Epithelial cell of prostate (primary cell): ENCODE results near the gene SCN4A.
"Not testable (repeated sequence)": the region's sequence is repeated elsewhere in the genome, so short reads cannot be mapped to it uniquely, and the experiment has no call there.

ENCODE experiments used
- DNase-seq: peaks from one replicate; pipeline ENCODE4 v3.0.0-alpha.2; 2011; ENCODE audit warnings: low read depth, low spot score
- H3K27ac ChIP-seq: fragments of 450-650 bp; 2 replicates; pipeline ENCODE4 v1.5.1; 2017; ENCODE audit warnings: mild to moderate bottlenecking

SCN4A gene

DNA sequence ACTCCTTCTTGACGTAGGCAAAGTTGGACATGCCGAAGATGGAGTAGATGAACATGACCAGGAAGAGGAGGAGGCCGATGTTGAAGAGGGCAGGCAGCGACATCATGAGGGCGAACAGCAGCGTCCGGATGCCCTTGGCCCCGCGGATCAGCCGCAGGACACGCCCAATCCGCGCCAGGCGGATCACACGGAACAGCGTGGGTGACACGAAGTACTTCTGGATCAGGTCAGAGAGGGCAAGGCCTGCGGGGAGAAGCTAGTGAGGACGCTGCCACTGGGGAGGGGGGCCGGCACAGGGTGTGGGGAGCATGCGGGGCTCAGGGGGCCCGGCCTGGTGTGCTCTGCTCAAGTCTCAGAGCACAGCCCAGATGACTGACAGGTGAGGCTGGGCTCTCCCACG is 31.0 kb downstream of the SCN4A start:
- no peak overlapping the region for H3K27ac ChIP-seq
- no peak for DNase-seq

DNA sequence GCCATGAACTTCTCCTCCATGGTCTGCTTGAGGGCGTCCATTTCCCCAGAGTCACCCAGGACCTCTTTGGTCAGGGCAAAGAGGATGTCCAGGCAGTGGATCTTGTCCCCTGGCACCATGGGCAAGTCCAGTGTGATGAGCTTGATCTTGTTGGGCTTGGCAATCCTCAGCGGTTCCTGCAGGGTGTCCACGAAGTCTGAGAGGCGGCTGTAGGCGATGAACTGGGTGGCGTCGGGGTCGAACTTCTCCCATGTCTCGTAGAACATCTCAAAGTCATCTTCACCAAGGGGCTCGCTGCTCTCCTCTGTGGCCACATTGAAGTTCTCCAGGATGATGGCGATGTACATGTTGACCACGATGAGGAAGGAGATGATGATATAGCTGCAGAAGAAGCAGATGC is 31.6 kb downstream of the SCN4A start:
- H3K27ac ChIP-seq, result no peak overlapping the region
- DNase-seq, result no peak

DNA sequence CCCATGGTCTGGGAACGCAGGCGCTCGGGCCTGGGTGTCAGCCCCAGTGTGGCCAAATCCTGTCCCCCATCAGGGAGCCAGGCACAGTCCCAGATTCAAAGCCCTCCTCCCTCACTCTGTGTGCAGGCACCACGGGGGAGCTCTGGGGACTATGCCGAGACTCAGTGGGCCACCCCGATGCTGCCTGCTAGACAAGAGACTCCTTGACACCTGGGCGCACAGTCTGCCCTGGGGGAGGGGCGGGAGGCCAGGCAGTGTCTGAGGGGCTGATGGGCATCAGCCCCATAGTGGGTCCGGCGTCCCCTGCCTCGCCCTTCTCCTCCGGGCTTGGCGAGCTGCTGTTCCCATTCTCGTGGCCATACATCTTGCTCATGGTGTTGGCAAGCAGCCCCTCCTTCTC is 32.1 kb downstream of the SCN4A start:
- H3K27ac ChIP-seq, result no peak overlapping the region
- no peak for DNase-seq

DNA sequence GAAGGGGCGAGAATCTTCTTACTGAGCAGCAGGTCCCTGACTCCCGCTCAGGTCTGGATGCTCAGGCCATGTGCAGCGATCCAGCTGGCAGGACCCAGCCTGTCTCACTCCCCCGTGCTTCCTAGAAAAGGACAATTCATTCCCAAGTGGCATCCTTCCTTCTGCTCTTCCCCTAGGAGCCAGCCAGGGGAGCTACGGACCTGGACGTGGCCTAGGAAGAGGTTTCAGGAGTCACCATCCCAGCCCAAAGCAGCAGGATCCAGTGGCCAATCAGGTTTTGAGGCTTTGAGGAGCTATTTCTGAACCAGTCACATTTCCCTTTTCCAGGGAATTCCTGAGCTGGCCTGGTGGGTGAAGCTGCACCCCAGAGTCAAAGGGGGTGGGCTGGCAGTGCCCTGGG is 32.8 kb downstream of the SCN4A start:
- no peak overlapping the region for H3K27ac ChIP-seq
- DNase-seq, result no peak

DNA sequence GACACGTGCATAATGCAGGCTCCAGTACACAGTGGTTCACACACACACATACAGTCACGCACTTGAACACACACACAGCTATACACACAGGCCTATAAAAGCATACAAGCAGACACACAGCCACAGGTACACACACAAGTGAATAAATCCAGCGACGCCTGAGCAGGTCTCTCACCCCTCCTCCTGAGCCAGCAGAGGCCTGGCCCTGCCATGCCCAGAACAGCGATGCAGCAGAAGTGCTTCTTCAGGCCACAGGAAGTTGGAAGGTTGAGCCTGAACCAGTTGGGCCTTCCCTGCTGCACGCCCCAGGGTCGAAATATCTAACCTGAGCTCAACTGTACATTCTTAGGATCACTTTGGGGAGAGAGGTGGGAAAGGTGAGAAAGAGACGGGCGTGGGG is 33.3 kb downstream of the SCN4A start:
- no peak overlapping the region for H3K27ac ChIP-seq
- DNase-seq, result no peak

DNA sequence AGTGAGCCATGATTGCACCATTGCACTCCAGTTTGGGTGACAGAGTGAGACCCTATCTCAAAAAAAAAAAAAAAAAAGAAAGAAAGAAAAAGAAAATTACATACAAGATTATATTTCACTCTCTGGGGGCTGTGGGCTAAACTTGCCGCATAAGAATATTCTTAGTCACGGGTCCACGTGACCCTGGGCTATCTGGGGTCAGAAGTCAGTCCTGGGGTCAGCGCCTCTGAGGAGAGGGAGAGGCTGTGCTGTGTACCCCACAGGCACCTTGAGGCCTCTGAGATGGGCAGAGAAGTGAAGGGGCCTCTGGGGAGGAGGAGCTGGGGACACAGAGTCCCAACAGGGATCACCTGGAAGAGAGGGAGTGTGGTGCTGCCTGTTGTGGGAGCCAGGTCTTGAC is 34.8 kb downstream of the SCN4A start:
- DNase-seq, result no peak
- H3K27ac ChIP-seq, result no peak overlapping the region

DNA sequence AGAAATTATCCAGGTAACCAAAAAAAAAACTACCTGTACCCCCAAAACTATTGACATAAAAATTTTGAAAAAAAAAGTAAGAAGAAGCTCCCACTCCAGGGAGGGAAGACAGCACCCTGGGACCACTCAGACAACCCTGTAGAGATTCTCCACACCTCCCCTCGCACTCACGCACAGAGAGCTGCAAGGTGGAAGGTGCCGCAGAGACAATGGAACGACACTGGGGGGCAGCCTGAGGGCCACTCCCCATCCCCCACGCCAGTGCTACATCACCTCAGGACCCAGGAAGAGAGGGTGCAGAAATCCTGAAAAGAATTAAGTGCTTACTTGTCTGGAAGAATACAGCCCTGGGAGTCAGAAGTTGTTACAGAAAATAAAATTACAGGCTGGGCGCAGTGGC is 35.4 kb downstream of the SCN4A start:
- H3K27ac ChIP-seq, result no peak overlapping the region
- DNase-seq, result no peak

DNA sequence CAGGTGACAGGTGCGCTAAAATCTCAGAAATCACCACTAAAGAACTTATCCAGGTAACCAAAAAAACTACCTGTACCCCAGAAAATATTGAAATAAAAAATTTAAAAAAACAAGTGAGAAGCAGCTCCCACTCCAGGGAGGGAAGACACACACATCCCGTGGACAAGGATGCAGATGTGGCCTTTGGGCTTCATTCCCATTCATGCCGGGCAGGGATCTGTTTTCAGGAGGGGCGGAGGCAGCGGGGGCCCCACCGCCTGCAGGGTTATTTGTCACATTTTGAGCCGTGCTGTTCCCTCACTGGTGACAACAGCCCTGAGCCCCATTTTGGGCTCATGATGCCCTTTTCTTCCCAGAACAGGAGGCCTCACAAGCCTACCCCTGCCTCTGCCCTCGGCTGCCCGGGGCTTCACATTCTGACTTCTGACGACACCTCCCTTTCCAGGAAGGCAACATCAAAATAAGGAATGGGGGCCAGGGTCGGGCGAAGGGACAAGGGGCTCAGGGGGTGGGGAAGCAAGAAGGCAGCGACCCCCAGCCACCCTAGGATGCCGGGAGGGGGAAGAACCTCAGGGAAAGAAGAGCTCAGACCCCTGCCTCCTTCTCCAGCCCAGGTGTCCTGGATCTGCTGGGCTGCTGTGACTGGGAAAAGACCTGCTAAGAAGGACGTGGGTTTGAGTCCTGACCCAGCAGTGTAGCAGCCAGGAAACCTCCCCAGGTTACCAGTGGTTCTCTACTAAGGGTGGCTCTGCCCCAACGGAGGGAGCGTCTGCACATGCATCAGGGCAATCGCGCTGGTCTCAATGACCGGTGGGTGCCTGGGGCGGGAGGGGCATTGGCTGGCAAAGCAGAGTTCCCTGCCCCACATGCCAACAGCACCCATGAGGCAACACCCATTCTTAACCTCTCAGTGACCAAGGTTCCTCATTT is 38.3 kb downstream of the SCN4A start:
- H3K27ac ChIP-seq, result no peak overlapping the region
- DNase-seq, result no peak

DNA sequence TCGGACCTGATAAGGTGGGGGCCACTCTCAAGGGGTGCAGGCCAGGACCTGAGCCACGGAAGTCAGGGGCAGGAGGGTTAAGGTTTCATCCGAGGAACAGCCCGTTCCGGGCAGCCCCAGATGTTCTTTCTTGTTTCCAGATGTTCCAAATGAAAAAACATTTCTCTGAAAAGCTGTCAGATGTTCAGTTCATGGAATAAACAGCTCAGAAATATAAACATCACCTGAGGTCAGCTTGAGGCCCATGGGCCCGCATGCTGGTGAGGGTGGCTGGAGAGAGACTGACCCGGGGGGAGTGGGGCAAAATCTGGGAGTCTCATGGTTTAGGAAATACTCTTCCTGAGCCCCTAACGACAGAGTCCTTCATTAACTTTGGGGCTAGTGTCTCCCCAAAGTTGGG is 39.1 kb downstream of the SCN4A start:
- no peak for DNase-seq
- no peak overlapping the region for H3K27ac ChIP-seq

DNA sequence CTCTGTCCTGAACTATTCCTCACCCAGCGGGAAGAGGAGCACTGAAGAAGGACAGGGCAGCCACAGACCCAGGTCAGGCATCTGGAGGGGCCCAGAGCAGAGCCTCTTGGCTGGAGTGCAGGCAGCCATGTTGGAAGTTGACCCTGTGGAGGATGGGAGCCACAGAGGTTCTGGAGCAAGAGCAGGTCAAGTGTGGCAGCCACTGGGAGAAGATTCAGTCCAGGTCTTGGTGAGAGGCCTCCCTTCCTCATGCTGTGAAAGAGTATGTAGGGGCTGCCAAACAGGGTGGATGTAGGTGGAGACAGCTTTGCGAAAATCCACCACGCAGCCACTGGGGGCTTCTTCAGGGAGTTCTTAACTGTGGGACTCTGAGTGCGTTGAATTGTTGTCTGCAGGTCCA is 40.0 kb downstream of the SCN4A start:
- no peak overlapping the region for H3K27ac ChIP-seq
- DNase-seq, result no peak

DNA sequence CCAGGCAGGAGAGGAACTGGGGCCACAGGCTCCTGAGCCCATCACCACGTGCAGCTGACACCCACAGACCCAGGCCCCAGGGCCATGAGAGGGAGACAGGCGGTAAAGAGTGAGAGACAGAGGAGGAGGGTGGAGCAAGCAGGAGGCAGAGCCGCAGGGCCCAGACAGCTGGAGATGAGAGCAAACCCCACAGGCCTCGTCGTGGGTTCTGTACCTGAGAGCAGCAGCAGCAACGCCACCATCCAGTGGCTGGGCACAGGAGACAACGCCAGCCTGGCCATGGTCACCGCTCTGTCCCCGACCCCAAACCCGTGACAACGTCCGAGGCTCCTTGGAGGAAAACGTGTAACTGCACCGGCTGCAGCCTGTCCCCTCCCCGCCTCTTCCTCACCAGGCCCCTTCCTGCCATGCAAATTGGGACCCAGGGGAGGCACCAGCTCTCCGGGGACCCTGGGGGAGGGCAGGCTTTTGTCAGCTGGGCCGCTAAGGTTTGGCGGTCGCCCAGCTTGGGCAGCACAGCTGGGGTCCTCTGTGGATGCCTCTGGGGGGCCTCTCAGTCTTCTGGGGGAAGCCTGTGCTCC is 40.6 kb downstream of the SCN4A start, which contains the start of gene CD79B:
Gene CD79B (minus strand): TSS at position 351 of the 581 bp plus-strand sequence. CDS start 70 bp downstream, at position 281.
- no peak for DNase-seq
- no peak within 1 kb of the TSS for H3K27ac ChIP-seq

DNA sequence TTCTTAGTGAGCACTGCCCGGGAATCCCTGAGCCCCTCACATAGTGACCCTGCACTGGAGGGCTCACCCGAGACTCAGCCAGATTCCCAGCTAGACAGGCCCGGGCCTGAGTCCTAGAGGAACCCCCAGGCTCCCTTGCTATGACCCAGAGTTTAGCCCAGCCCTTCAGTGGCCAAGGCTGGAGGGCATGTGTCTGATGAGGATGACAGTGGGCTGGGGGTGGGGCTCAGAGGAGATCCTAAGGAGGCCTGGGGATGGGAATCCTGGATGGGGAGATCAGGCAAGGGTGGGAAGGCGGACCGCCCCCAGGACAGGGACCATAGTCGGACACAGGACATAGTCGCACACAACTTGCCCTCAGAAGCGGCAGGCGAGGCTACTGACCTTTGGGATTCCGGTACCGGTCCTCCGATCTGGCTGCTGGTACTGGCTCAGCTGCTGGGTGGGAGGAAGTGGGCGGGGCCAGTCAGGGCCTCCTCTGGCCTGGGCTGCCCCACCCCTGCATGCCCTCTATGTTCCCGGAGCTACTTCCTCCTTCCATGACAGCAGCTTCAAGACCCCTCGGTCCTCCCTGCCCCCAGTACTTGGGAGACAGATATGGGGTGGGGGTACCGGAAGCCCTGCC is 41.7 kb downstream of the SCN4A start:
- H3K27ac ChIP-seq, result no peak overlapping the region
- DNase-seq, result no peak

DNA sequence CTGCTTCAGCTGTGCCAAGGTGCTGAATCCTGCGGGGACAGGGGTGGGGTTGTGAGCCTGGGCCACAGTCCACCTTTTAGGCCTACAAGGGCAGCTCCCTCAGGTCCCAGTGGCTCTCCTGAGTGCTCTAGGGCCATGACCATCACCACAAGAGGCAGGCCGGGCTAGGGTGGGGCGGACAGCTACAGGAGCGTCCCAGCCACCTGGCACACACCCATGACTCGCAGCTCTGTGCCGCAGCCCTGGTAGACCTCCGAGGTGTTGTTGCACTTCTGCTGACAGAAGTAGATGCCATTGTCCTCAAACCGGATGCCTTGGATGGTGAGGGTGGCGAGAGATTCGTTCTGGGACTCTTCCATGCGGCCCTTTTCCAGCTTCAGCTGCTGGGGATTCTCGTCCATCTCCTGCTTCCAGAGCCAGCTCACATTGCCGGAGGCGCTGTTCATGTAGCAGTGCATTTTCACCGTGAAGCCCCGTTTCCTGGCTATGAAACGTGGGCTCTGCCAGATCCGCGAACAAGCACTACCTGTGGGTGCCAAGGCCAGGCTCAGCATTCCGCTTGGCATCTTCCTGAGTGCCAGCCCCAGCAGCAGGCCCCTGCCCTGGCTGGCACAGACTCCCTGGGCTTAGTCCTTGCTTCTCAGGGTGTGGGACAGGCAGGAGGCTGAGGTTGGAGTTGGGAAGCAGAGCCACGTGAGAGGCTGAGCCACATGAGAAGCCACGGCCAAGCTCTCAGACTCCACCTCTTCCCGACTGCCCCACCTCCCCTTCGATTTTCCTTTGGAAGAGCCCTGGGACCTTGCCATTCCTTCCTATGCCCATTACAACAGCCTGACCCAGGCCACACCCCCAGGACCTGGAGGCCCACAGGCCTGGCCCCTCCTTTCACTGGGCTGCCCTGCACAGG is 42.6 kb downstream of the SCN4A start:
- no peak for DNase-seq
- H3K27ac ChIP-seq, result no peak overlapping the region

DNA sequence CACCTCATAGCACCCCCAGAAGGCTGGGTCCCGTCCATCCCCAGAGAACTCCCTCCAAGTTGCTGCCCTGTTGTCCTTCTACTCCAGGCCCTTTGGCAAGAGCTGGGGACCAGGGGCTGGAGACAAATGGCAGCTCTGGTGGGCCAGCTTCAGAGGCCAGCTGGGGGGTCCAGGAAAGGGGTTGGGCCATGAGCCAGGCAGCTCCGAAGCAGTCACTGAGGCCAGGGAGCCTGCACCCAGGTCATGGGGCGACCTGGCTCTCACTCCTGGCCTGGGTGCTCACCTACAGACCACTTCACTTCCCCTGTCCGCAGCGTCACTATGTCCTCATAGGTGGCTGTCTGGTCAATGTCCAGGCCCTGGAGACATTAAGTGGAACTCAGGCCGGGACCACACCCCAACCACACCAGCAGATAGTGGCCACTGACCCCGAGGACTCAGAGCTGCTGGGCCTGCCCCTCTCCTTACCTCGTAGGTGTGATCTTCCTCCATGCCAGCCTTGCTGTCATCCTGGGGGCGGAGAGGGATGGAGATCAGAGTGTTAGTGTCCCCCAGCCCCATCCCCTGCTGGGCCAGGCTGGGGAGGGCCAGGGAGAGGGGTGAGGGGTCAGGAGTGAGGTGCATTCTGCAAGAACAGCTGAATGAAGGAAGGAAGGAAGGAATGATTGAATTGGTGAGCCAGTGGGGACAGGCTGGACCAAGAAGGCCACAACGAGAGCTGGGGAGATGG is 43.6 kb downstream of the SCN4A start:
- no peak for DNase-seq
- H3K27ac ChIP-seq, result no peak overlapping the region

DNA sequence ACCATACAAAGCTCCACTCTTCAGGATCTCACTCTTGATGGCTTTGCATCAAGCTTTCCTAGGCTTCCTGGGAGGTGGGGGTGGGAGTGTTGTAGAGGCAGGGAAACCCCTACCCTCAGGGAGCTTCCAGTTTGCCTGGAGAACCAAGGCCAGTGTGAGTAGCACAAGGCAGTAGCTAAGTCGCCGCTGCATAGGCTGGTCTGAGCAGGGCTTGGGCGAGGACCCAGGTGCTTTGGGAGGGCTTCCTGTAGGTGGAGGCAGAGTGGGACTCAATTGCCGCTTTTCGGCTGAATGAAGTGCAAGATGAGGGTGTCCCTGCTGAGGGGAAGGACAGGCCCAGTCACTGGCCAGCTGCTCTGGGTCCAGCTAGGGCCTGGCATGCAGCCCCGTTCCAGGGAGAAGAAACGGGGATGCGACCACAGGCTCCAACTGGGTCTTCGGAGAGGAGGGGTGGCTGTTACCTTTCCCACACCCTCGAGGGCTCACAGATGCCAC is 44.5 kb downstream of the SCN4A start:
- DNase-seq, result no peak
- H3K27ac ChIP-seq, result no peak overlapping the region

DNA sequence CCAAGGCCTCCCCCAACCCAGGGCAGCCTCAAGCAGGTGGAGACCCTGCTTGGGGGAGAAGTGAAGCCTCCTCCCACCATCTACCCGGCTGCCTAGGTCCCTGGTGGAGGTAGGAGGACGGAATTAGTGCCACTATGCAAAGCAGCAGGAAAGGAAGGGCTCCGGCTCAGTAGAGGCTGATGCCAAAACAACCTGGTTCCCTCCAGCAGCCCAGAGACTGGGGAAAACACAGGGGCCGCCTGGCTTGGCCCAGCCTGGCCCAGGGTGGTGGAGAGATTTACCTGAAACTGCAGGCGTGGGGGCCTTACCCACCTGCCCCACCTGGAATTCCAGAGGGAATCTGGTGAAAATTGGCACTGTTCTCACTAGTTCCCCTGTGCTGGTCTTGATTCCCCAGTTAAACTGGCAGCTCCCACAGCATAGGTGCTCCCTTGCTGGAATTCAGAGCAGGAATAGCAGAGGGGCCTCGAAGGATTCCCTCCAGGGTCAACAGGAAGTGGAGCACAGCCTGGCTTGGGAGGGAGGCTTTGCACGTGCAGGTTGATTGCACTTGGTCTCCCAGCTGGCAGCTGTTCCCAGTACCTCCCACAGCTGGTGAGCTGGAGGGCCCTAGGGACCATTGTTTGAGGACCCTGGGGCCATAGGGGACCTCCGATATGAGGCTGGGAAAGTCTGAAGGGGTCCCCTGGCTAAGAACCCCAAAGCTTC is 45.1 kb downstream of the SCN4A start:
- no peak overlapping the region for H3K27ac ChIP-seq
- DNase-seq, result no peak

DNA sequence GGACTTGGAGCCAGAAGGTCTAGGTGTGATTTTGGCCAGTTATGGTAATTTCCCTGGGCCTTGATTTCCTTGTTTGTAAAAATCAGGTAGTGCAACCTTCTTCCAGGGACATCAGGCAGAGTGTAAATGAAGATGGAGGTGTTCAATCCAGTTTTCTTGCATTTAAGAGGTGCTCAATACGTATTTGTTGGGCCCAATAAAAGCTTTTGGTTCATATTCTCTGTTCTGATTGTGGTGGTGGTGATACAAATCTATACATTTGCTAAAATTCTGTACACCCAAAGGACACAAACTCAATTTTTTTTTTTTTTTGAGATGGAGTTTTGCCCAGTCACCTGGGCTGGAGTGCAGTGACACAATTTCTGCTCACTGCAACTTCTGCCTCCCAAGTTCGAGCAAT is 46.6 kb downstream of the SCN4A start:
- H3K27ac ChIP-seq, result no peak overlapping the region
- no peak for DNase-seq

DNA sequence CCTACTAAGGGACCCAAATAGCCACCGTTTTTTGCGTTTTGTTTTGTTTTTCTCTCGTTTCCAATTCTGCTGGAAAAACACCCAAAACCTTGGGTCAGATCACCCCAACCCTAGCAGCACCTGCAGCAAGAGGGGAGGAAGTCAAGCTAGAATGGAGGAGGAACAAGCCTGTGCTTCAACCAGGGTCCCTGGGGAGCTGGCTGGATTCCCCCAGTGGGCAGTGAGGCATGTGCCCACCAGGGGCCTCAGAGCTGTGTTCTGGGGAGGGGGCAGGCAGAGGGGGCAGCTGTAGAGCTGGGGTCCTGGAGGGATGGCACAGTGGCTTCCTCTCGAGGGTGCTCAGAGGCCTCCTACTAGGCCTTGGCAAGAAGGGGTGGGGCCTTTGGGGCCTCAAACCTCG is 47.1 kb downstream of the SCN4A start:
- H3K27ac ChIP-seq, result no peak overlapping the region
- DNase-seq, result no peak

DNA sequence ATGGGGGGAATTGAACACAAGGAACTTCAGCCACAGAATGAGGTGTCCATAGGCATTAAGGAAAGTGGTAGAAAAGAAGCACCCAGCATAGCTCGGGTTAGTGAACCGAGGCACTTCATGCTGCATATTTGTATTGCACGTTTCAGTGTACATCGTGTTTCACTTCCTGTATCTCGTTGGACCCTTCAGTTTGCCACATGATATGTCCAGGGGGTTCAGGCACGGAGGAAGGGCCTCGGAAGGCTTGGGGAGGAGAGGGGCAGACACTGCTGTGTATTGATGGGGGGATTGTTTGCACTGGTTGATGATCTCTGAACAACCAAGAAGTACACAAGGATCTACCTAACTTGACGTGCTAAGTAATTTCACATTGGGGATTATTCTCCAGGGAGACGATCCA is 50.3 kb downstream of the SCN4A start:
- not testable (repeated sequence) for H3K27ac ChIP-seq, DNase-seq
